RPMI7951 (cell line): ENCODE measurements around the gene ZNF511. TPM values are rescaled to one million over a fixed set of nuclear protein-coding genes. Genes with fewer than 3 reads are reported as not detected.

Experiments
- DNase-seq: peaks from one replicate; pipeline ENCODE4 v3.0.0-alpha.2; 2012; ENCODE audit warnings: low read depth
- total RNA-seq: library from RNA; depleted of rRNA; stranded (reverse); fragments of >200 nt; shearing (Covaris generic); gene quantifications from 2 replicates; pipeline ENCODE4 v1.2.3, GENCODE V29; 2014

The ZNF511 gene
- total RNA-seq, 1 experiment from 2014 or later = 33.9 TPM

DNA sequence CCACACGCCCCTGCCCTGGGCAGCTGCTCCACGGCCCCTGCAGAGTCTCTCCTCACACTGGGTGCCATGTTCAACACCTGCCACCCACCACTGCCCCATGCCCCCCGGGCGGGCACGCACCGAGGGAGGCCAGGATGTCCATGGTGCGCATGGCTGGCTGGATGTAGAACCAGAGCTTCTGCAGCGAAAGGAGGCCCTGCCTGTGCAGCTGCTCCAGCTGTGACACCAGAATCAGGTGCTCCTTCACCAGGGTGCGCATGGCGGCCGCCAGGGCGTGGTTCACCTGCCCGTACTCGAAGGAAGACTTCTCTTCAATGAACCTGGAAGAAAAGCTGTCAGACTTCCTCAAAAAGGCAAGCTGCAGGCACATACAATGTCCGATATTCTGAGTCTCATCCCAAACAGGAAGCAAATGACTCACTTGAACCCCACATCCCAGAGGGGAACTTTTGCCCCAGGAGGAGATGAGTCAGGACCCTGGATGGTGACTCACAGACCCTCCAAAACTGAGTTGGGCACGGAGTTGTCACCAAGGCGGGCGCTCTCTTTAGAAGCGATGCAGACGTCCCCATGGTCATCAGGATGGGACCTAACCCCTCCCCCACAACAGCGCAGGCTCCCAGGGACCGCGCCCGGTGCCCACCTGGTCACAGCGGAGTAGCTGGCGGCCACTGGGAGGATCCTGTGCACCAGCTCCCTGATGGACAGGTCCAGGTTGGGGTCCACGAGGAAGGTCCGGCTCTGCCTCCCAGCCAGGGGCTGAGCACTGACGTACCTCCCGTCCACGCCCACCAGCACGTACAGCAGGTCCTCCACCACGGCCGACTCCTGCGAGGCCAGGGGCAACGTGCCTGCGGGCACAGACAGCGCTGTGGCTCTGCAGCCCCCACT lies 15.6 kb upstream of the ZNF511 start:
- peak; percentile 95 for DNase-seq

DNA sequence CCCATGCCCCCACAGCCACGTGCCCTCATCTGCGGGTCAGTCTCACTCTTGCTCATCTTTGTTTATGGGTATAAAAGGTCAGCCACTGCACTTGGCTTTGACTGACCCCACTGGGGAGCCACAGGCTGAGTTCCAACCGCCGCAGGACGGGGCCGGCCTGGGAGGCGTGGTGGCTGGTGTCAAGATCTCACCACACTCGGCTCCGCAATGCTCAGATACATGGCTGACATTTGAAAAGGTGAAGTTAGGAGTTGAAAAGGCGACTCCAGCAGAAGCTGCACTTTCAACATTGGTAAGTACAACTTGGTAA lies 14.9 kb upstream of the ZNF511 start:
- DNase-seq = peak; percentile 84

DNA sequence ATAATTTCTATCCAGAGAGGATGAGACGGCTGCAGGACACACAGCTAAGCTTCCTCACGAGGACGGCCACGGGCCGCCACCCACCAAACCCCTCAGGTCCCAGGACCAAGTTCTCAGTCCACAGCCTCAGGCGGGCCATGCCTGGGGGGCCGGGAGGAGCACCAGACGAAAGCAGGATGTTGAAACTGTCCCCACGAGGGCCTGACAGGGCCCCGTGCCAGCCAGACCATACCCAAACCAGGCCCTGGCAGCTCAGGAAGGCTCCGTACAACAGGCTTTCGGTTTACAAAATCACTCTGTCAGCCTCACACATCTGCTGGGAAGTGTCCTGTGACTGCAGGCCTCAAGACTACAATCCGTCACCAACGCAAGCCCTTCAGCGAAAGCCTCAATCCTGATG lies 14.5 kb upstream of the ZNF511 start:
- DNase-seq = peak; percentile 56

DNA sequence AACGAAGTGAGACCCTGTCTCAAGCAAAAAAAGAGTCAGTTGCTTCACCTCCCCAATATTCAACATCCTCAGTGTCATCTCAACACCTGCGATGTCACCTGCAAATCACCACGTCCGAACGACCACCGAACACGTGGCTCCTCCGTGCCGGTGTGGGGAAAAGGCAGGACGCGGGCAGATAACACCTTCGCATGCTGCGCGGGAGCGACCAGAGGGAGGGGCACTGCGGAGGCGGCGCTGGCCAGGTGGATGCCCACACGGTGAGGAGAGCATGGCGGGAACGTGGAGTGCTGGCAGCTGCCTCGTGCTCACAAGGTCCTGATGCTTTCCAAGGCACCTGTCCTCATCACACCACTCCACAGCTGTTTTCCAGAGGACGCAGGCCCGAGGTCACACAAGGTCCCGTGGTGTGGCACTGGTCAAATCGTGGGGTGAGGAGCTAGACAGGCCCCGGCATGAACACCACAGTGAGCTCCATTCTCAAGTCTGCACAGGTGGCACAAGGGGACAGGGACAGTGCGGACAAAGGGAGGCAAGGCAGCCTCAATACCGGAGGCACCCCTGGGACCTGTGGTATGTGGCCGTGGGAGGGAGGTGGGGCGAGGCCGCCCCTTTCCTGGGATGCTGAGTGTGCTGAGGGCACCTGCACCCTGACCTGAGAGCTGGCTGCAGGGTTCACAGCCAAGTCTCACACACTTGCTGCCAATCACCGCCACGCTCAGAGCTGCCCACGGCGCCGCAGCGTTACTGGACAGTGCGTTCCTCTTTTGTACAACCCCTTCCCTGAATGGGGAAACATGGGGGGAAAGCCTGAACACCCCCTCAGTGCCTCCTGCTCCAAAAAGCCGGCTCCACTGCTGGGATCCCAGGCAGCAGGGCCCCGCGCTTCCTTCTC lies 13.0 kb upstream of the ZNF511 start:
- no peak for DNase-seq

DNA sequence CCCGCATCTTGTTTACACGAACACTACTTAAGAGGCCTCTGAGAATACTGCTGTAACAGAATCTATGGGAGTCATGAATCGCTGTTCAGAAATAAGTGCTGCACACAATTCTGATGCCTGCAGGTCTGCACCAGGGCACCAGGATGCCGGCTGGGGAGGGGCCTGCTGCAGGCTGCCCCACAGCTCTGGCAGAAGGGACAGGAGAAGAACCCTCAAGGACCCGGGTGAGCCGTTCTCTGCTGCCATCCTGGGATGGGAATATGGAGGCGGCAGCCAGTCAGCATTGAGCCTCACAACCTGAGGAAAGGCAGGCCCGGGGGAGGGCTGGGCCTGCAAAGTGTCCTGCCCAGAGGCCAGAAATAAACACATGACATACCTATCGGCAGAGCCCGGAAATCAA lies 11.2 kb upstream of the ZNF511 start:
- no peak for DNase-seq

DNA sequence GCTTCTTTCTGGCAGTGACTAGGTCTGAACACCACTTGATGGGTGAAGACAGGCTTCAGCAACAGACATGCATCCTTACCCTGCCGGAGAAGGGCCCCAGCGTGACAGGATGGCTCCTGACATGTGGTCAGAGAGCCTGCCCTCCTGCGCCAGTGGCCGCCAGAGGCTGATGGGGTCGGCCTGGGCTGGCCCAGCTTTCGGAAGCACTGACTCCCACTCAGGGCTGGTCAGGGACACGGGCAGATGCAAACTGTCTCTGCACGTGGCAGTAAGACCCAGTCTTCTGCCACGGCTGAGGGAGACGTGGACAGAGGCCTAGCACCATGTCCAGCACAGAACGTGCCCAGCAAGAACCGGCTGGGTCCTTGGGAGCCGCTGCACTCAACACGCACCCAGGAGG lies 10.2 kb upstream of the ZNF511 start:
- DNase-seq = no peak

DNA sequence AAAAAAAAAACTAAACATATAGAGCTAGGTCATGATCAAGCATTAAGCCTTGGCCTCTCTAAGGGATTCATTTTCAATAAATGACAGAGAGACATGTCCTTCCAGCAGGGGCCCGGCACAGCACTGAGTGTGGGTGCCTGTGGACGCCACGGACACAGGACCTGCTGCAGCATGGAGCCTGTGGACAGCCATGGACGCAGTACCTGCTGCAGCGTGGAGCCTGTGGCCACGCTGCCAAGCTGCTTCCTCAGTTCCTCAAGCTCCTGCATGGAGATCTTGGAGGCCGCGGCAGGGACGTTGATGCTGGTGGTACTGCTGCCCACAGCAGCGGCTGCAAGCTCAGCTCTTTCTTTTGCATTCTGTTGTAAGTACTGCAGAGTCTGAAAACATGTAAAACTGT lies 9.5 kb upstream of the ZNF511 start:
- DNase-seq = no peak

DNA sequence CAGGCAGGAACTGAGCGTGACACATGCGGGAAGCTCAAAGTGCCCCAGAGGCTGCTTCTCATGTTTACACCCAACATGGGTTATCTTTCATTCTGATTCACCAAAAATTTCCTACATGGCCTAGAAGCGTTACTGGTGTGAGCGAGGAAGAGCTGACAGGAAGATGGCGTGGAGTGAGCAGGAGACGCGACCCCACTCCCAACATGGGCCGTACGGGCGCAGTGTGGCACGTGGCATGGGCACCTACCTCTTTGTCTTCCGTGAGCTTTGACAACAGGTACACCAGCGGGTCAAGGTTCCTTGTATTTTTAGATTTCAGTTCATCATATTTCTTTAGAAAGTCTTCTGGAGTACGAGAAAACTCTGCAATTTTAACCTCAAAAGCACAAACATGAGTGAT lies 9.0 kb upstream of the ZNF511 start:
- no peak for DNase-seq

DNA sequence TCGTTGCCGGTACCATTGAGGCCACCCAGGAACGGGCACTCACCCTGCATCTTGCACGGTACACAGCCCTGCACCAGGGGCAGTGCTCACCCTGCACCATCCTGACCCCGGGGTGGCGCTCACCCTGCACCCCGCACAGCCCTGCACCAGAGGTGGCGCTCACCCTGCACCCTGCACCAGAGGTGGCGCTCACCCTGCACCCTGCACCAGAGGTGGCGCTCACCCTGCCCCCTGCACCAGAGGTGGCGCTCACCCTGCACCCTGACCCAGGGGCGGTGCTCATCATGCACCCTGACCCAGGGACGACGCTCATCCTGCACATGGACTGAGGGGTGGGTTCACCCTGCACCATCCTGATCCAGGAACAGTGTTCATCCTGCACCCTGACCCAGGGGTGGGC lies 6.5 kb upstream of the ZNF511 start:
- no peak for DNase-seq

DNA sequence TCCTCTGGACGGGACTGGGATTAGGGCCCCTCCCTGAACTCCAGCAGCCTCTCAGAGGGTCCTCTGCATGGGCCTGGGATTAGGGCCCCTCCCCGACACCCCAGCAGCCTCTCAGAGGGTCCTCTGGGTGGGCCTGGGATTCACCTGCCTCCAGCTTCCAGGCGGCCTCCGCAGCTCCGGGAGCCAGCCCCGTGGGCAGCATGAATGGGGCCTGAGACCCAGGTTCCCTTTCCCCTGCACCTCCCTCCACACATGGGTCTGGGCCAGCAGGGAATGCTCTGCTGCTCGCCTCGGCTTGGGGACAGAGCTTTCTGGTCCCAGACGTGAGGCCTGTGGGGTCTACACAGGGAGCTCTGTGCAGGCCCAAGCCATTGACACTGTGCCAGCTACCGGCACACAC lies 5.5 kb upstream of the ZNF511 start:
- DNase-seq = no peak

DNA sequence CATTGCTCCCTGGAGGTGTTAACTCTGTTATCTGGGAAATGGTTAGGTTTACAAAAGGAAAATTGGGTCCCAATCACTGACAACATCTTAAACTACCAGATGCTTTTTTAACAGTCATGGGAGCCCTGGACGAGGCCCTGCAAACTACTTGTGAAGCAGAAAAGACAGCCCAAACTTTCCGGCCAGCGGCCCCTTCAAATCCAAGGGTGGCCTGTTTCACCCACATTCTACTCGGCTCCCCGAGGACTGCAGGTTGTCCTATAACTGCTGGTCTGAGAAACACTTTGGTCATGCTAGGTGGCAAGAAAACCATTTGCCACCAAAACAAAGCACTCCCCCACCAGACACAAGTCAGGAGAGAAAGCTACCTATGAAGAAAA lies 2.6 kb upstream of the ZNF511 start:
- no peak for DNase-seq

DNA sequence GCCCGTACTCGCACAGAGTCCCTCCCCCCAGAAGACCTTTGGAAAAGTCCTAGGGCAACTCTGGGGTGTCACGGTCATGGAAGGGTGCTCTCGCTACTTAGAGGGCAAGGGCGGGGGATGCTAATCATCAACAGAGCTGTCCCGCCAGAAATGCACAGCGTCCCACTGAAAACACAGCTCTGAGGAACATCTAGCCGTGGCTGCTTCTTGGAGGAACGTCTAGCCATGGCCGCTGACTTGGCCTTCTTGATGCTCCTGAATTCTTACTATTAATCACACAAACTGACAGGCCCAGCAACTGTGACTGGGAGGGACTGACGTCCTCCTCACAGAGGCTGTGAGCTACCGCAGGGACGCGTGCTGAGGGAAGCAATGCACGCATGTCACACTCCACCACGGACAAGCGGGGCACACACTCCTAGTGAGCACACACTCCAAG lies 1.8 kb upstream of the ZNF511 start:
- no peak for DNase-seq

DNA sequence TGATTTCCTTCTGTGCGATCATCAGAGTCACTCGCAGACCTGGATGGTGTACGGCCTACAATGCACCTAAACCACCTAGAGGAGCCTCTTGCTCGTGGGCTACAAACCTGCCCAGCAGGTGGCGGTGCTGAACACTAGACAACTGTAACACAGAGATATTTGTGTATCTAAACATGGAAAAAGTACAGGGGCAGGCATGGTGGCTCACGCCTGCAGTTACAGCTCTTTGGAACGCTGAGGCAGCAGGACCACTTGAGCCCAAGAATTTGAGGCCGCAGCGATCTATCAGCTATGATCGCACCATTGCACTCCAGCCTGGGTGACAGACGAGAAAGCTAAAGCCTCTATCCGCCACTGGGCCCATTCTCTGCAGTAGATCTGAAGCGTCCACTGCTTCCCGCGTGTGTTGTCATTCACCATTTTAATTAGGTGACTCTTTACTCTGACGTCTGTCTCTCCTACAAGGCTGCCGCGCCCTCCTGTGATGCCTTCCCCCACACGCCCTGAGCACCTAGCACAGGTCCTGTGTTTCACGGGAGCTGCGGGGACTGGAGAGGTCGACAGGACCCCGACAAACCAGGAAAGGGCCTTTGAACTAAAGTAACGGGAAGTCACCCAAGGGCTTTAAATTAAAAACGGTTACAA lies 816 bp upstream of the ZNF511 start:
- DNase-seq = peak; percentile 45

DNA sequence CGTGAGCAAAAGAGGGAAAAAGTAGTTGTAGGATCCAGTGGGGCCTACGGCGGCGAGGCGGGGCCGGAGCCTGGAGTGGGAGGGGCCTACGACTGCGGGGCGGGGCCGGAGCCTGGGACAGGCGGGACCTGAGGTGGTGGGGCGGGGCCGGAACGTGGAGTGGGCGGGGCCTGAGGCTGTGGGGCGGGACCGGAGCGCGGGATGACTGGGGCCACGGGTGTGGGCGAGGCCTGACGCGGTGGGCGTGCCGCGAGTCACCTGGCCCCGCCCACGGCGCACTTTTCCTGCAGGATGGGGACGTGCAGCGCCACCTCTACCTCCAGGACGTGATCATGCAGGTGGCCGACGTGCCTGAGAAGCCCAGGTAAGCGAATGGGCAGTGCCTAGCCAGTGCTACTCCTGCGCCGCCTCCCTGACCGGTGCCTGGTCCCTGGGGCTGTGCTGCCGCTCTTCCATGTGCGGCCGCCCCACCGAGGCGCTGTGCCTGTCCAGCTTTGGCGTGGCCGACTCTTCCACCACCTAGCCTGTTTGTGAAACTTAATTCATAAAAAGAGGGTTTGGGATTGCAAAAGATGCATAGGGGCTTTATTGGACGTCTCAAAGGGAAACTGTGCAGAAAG lies 496 bp downstream of the ZNF511 start:
- peak; percentile 77 for DNase-seq

DNA sequence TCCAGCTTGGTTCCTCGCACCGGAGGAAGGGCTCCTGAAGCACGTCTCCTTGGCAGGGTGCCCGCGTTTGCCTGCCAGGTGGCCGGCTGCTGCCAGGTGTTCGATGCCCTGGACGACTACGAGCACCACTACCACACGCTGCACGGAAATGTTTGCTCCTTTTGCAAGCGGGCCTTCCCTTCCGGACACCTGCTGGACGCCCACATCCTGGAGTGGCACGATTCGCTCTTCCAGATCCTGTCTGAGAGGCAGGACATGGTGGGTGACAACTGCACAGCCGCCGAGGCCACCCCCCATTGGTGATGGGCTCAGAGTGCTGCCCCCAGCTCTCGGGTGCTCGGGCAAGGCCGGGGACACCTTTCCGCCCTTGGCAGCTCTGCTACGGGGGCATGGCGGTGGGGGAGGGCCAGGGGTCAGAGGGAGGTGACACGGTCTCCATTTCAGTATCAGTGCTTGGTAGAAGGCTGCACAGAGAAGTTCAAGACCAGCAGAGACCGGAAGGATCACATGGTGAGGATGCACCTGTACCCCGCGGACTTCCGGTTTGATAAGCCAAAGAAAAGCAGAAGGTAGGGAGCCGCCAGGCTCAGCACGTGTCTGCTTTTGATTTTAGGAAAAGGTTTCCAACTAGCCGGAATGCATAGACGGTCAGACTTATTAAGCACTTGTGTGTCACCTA lies 1.1 kb downstream of the ZNF511 start:
- DNase-seq = no peak

DNA sequence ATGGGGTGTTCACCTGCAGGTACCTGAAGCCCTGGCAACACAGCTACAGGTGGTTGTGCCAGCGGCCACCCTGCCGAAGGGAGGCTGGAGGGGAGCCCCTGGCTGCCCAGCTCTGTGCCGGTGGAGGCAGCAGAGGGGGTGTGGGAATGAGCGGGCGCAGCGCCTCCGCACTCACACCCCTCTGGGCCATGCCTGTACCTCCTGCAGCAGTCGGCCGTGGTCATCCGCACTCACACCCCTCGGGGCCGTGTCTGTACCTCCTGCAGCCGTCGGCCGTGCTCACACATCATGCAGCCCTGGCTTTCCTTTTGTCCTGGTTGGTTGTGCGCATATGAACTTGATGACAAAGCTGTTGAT lies 1.7 kb downstream of the ZNF511 start:
- DNase-seq = no peak

DNA sequence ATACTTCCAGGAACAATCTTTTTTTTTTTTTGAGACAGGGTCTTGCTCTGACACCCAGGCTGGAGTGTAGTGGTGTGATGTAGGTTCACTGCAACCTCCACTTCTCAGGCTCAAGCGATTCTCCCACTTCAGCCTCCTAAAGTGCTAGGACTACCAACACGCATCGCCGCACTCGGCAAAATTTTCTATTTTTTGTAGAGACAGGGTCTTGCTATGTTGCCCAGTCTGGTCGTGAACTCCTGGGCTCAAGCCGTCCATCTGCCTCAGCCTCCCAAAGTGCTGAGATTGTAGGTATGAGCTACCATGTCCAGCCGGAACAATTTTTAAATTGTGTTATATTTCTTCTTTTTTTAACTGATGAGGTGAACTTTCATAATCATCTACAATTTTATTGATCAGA lies 2.1 kb downstream of the ZNF511 start:
- DNase-seq = no peak

DNA sequence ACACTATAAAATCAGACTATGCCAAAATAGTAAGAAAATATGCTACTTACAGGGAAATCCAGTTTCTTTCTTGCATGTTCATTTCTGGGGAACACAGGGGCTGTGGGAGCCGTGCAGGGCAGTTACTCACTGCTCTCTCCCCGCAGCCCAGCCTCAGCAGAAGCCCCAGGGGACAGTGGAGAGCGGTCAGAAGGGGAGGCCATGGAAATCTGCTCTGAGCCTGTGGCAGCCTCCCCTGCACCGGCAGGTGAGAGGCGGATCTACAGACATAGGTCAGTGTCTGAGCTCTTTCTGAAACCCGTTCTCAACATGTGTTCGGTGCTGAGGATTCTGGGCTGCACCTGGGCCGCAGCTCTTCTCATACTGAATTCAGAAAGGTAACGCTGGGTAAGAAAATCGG lies 2.9 kb downstream of the ZNF511 start:
- no peak for DNase-seq

DNA sequence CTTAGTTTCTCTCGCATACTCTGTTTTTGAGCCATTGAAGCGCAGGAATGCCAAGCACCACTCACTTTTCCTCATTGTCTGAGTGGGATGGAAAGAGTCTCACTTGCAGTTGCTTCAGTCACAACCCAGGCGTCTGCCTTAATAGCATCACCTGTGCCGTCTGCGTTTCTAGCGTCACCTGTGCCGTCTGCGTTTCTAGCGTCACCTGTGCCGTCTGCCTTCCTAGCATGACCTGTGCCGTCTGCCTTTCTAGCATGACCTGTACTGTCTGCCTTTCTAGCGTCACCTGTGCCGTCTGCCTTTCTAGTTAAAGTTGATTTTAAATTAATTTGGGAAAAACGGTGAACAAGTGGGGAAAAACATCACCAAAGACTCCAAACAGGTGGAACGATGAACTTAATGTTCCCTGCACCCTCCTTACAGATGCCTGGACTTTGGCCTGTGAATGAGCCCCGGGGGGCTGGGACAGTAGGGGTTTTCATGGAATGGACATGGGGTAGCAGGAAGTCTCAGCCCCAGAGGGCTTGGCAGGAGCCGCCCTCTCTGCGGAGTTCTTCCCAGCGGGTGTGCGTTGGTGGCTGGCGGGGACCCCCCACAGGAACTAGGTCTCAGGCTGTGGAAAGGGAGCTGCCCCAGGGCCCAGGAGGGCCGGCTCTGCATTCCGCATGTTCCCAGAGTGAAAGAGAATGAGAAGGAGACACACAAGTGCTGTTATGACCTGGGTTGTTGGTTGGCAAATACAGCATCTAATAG lies 3.5 kb downstream of the ZNF511 start:
- DNase-seq = no peak

DNA sequence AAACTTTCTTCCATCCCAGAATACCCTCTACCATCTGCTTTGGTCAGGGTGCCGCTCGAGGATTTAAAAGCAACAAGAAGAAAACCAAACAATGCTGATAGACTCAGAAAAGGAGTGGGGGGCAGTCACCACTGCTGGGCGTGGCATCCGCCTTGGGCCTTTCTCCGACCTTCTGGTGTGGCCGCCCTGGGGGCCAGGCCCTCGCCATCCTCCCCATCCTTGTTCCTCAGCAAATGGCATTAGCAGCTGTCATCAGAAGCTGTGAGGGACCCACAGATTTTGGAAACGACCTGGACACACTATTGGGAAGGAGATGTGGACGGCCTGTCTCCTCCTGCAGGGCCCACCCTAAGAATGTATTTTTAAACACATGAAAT lies 4.0 kb downstream of the ZNF511 start:
- DNase-seq = no peak

DNA sequence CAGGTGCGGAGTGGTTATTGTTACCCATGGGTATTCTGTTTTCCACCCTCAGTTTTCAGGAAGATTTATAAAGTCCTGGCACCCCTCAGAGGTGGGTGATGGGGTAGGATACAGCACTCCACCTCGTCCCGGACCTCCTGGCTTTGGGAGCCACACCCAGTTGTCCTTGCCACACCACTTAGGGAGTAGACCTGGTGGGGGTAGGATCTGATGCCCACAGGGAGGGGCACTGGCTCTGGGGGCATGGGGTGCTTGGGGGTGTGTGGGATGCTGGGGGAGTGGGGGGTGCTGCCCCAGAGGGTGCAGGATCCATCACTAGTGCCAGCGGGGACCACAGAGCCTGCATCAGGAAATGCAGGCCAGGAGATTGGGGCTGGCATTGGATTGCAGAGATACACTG lies 4.5 kb downstream of the ZNF511 start:
- no peak for DNase-seq
